HG03521 (cell line): ENCODE measurements around the gene EVX1.
A peak's percentile ranks its signal among the peaks of the same experiment; 100 is the strongest.

Source experiments
- ATAC-seq: cut with Tn5 transposase; IDR thresholded peaks from one replicate; pipeline ENCODE4 v1.9.1; 2021; ENCODE audit warnings: mild to moderate bottlenecking, moderate library complexity; ENCODE audit not compliant: unreplicated experiment

Gene EVX1

GRCh38 chr7:27242555-27243339, at the start of gene EVX1:
TSS of gene EVX1 (plus strand) at chr7:27242802. CDS start at chr7:27243031, 229 bp downstream.
- no peak for ATAC-seq

GRCh38 chr7:27193335-27194001, 49.1 kb upstream of the EVX1 start:
- ATAC-seq: no peak

DNA sequence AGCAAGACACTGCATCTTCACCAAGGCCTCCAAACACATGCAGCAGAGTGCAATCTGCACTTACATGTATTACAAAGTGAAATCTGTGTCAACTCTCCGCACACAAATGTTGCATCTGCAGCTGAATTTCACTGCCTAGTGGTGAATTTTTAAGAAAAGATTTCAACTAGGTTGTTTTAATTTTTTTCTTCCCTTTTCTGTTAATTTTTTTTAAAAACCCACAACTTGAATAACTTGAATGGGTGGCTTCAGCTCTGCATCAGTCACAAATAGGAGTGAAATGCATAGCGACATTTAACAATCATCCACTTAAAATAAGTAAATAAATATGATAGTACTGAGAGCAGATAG, 48.6 kb upstream of the EVX1 start:
- ATAC-seq: no peak

- ATAC-seq: no peak
Observed at GRCh38 chr7:27194686-27195379, 47.8 kb upstream of the EVX1 start.

DNA sequence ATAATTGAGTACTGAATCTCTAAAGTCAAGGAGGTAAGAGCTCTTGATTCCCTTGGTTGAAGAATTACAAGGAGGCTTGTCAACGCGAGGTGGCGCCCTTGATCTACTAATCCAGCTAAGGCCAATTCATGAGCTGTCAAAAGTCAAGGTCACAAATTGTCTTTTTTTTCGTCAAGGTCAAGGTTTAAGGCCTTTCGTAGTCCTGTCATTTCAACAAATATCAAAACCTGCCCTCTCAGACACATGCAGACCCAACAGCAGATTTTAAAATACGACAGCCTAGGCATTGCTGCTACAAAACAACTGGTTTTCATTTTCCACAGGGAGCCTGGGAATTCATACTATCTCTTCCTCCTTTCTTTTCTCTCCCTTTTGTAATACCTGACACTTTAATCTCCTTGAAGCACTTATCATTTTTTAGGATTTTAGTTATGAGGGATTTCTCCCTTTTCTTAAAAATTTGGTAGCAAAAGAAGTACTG, 46.3 kb upstream of the EVX1 start:
- ATAC-seq: no peak

GRCh38 chr7:27197137-27198042, 45.2 kb upstream of the EVX1 start:
- ATAC-seq: no peak

- no peak for ATAC-seq
Observed at GRCh38 chr7:27198138-27198841, 44.3 kb upstream of the EVX1 start.

GRCh38 chr7:27198871-27199801, 43.5 kb upstream of the EVX1 start:
- ATAC-seq: peak; percentile 20

DNA sequence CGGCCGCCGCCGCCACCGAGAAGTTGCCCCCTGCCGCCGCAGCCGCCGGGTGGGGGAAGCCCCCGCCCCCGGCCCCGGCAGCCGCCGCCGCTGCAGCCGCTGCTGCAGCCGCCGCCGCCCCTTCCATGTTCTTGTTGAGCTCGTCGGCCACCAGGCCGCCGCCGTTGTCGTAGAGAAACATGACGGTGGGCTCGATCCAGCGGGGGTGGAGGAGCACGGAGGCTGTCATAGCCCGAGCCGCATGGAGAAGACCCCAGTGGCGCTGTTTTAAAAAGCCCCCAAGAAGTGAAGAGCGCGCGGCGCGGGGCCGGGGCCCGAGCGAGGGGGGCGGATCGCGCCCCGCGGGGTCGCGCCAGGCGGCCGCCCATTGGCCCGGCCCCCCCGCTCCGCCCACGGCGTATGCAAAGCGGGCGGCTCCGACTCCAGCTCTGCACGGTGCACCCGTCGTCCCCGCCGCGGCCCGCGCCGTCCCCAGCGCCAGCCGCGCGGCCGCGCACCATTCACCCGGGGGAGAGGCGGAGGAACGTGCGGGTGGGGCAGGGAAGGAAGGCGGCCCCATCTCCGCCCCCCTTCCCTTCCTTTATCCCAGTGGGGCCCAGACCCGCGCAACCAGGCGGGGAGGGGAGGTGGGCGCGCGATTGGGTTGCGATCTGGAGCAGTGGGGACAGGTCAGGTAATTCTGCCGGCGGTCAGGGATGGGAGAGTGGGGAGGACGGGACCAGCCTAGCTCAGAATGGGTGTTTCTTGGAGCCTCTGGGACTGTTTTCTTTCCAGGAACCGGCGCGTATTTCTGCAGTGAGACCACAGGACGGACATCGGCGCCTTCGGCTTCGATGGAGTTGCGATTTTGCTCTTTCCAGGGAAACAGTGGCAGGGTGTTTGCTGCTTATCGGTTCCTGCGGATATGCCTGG, 42.5 kb upstream of the EVX1 start, which contains the start of gene HOXA13:
HOXA13 (minus strand) TSS at position 243 of the 912 bp plus-strand sequence; CDS start at position 229, 14 bp downstream.
- peak; percentile 49 for ATAC-seq

GRCh38 chr7:27200761-27201579, 41.6 kb upstream of the EVX1 start:
- ATAC-seq: no peak

- ATAC-seq: no peak
Observed at GRCh38 chr7:27201580-27202017, 41.0 kb upstream of the EVX1 start.

GRCh38 chr7:27202018-27202861, 40.4 kb upstream of the EVX1 start:
- no peak for ATAC-seq

GRCh38 chr7:27202862-27203134, 39.8 kb upstream of the EVX1 start:
- no peak for ATAC-seq

DNA sequence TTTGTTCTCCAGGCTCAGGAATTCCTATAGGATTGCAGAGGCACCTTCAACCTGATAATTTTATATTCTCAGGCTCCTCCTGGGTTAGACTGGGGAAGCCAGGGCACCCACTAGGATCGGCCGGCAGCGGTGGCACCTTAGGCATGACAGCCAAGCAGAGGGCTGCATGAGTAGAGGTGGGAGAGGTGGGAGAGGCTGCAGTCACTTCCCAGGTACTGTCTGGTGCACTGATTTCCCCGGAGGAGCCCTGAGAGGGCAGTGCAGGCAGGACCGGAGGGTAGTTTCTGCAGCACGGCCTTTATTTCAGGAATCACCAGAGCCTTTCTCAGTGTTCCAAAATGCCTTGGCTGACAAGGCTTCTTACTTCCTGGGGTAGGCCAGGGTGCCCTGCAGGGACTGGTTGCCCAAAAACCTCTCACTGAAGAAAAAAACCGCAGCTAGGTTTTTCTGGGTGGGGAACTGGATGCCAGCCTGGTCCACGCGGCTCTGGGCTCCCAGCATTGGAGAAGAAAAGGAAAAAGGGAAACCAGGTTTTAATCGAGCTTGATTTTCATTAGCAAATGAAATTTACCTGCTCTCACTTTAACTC, 39.1 kb upstream of the EVX1 start:
- ATAC-seq: no peak

DNA sequence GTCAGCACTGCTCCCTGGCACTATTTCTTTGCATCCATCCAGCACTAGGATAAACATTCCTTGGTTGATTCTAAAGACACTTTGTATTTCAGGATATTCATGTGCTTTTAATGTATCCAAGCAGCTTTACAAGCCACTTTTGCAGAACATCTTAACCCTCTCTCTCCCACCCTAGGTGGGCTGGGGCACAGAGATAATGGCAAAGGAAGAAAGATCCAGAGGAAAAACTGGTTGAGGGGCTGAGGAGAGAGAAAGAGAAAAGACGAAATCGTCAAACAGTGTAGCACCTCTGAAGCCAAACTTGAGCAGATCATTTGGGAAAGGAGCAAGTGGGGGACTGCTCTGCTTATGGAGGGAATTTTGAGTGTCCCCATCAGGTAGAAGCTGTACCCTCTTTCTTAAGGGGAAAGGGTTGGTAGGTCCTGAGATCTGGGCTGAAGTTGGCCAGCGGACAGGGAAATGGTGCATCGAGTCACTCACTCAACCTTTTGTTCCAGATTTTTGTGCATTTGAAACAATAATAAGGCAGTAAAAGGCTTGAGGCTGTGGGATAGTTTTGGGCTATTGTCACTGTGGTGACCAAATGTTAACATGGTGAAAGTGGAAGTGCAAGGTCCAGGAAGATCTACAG, 38.5 kb upstream of the EVX1 start:
- no peak for ATAC-seq
